Spleen (tissue), 11 donors: ENCODE measurements around the gene WRAP73. TPM values are rescaled to one million over a fixed set of nuclear protein-coding genes. Genes with fewer than 3 reads are reported as not detected.

Source experiments
- DNase-seq: peaks from one replicate; pipeline ENCODE4 v3.0.0-alpha.2; 2020
- H3K27ac ChIP-seq, 8 donors: fragments of 200-600 bp; sonication (generic) in 7 of 8; 1 replicate in 4 of 8; 2 replicates in 4 of 8; pipeline versions ENCODE4 v1.5.0 to v1.8.0; 2016 to 2021; ENCODE audit warnings: inconsistent platforms in 4 of 8, mild to moderate bottlenecking in 4 of 8, moderate library complexity in 1 of 8
- H3K27me3 ChIP-seq, 7 donors: fragments of 200-600 bp; sonication (generic) in 6 of 7; replicated peaks in 1 of 7; 1 replicate in 4 of 7; 2 replicates in 3 of 7; pipeline versions ENCODE4 v1.5.0 to v1.8.0; 2016 to 2021; ENCODE audit warnings: inconsistent platforms in 3 of 7, mild to moderate bottlenecking in 1 of 7
- H3K36me3 ChIP-seq, 6 donors: fragments of 200-600 bp; sonication (generic) in 5 of 6; 1 replicate in 4 of 6; 2 replicates in 2 of 6; pipeline versions ENCODE4 v1.5.0 to v1.8.0; 2016 to 2021; ENCODE audit warnings: inconsistent platforms in 2 of 6
- H3K4me1 ChIP-seq, 6 donors: fragments of 200-600 bp; sonication (generic) in 5 of 6; 1 replicate in 3 of 6; 2 replicates in 3 of 6; pipeline versions ENCODE4 v1.5.0 to v1.8.0; 2016 to 2021; ENCODE audit warnings: inconsistent platforms in 3 of 6
- H3K4me3 ChIP-seq, 8 donors: fragments of 200-600 bp; sonication (generic) in 7 of 8; 1 replicate in 4 of 8; 2 replicates in 4 of 8; pipeline versions ENCODE4 v1.5.0 to v1.8.0; 2016 to 2021; ENCODE audit warnings: inconsistent platforms in 4 of 8, mild to moderate bottlenecking in 4 of 8, moderate library complexity in 2 of 8
- H3K9me3 ChIP-seq, 8 donors: fragments of 200-600 bp; sonication (generic) in 7 of 8; 1 replicate in 4 of 8; 2 replicates in 4 of 8; pipeline versions ENCODE4 v1.5.0 to v1.8.0; 2016 to 2021; ENCODE audit warnings: inconsistent platforms in 4 of 8
- POLR2A ChIP-seq, 3 donors: fragments of 450-650 bp; IDR thresholded peaks; one replicate each; pipeline ENCODE4 v1.5.1; 2017; ENCODE audit warnings: antibody characterized with exemption in 3 of 3, mild to moderate bottlenecking in 1 of 3
- POLR2AphosphoS5 ChIP-seq, 3 donors: sonication (generic); formaldehyde crosslinking; IDR thresholded peaks; one replicate each; pipeline ENCODE4 v1.5.1; 2017; ENCODE audit warnings: antibody characterized with exemption in 3 of 3
- WGBS, 5 donors: extraction: QIAGEN DNeasy Blood & Tissue Kit in 3 of 5; methylation state at CpG; one replicate each; pipeline versions ENCODE4 v1.1.5 to v1.1.7; 2013 to 2018; 5-methylcytosine and 5-hydroxymethylcytosine counted together
- intact Hi-C: fragments of 100-400 bp; cut with DNase I; formaldehyde crosslinking; loops from one replicate; pipeline ENCODE4 v1.15.0; 2023; ENCODE audit warnings: low total_unique reads
- polyA plus RNA-seq, 3 donors: library from polyadenylated mRNA; stranded (reverse); fragments of 200-250 nt; gene quantifications; one replicate each; pipeline ENCODE4 v1.2.1, GENCODE V29; 2013
- total RNA-seq, 7 donors: library from RNA; depleted of rRNA in 3 of 7; stranded (reverse); fragments of >200 nt in 3 of 7; fragmentation: NEBNext Ultra II Directional in 4 of 7; extraction: Animal tissue kit (Norgen Biotek cat#: 25700) in 4 of 7; gene quantifications; one replicate each; pipeline versions ENCODE4 v1.1.0 to v1.2.1, GENCODE V29; 2016 to 2021
- TF ChIP-seq, protein P1 (sequence below), 11 experiments: fragments of 200-600 bp in 7 of 11; fragments of 450-650 bp in 4 of 11; sonication (generic) in 4 of 11; IDR thresholded peaks in 8 of 11; conservative IDR thresholded peaks in 3 of 11; 1 replicate in 7 of 11; 2 replicates in 4 of 11; pipeline versions ENCODE4 v1.4.0 to v1.8.0; 2016 to 2021; ENCODE audit warnings: antibody characterized with exemption in 11 of 11, inconsistent platforms in 4 of 11, mild to moderate bottlenecking in 1 of 11
- donor health status: healthy with polysubstance abuse.
- donor health status: DM: no; HTN: no; CAD: no; lungs with moderate emphysema.
- donor health status: DM: no; HTN: no; CAD: no.
- donor health status: Bipolar disorder and iron deficiency.
- donor health status: healthy.
- donor health status: DM: no; HTN: no; CAD: no.
- donor health status: DM: yes; HTN: yes; CAD: no.

Gene WRAP73
- total and polyA plus RNA-seq, 10 donors = 20.1 to 28.3 (median 25.3) TPM

GRCh38 chr1:3659093-3659492 is 9.2 kb upstream of the WRAP73 start:
- no peak for DNase-seq
- intact Hi-C loops = no loop called here
- WGBS, 5 donors = 80 to 93% (median 83%) methylated on average over 14 to 15 of the region's 15 CpGs
- peaks cover 0 to 52% (median 10%) of the 10 kb centered on the region in 7 donors for H3K27me3 ChIP-seq
- peaks cover 0 to 5% (median 2%) of the 10 kb centered on the region in 6 donors for H3K4me1 ChIP-seq
- H3K9me3 ChIP-seq = no peaks in the 10 kb centered on the region
- H3K36me3 ChIP-seq = no peaks in the 10 kb centered on the region
- no peak overlapping the region for H3K27ac ChIP-seq
- H3K4me3 ChIP-seq = no peak overlapping the region
- no peak for TF ChIP-seq POLR2AphosphoS5 (IDR thresholded peaks at IDR 0.05)
- TF ChIP-seq, protein P1, sequence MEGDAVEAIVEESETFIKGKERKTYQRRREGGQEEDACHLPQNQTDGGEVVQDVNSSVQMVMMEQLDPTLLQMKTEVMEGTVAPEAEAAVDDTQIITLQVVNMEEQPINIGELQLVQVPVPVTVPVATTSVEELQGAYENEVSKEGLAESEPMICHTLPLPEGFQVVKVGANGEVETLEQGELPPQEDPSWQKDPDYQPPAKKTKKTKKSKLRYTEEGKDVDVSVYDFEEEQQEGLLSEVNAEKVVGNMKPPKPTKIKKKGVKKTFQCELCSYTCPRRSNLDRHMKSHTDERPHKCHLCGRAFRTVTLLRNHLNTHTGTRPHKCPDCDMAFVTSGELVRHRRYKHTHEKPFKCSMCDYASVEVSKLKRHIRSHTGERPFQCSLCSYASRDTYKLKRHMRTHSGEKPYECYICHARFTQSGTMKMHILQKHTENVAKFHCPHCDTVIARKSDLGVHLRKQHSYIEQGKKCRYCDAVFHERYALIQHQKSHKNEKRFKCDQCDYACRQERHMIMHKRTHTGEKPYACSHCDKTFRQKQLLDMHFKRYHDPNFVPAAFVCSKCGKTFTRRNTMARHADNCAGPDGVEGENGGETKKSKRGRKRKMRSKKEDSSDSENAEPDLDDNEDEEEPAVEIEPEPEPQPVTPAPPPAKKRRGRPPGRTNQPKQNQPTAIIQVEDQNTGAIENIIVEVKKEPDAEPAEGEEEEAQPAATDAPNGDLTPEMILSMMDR (IDR thresholded peaks at IDR 0.05 in 8 of 11, conservative IDR thresholded peaks at IDR 0.05 in 3 of 11) = no peak
- no peak for TF ChIP-seq POLR2A (IDR thresholded peaks at IDR 0.05)

- Histone ChIP-seq H3K27me3 (peaks cover 0 to 60% (median 19%) of the 10 kb centered on the region in 7 donors), H3K4me1 (peaks cover 0 to 3% (median under 1%) of the 10 kb centered on the region in 6 donors), H3K27ac (no peak overlapping the region), H3K4me3 (no peak overlapping the region), H3K36me3 (no peaks in the 10 kb centered on the region), H3K9me3 (no peaks in the 10 kb centered on the region)
- TF ChIP-seq POLR2A (IDR thresholded peaks at IDR 0.05) (no peak), POLR2AphosphoS5 (IDR thresholded peaks at IDR 0.05) (no peak)
- TF ChIP-seq, protein P1 (IDR thresholded peaks at IDR 0.05 in 8 of 11, conservative IDR thresholded peaks at IDR 0.05 in 3 of 11) = no peak
- intact Hi-C loops = no loop called here
- 39 to 55% (median 51%) methylated on average over 14 of the region's 14 CpGs for WGBS, 5 donors
- peak; percentile 41 for DNase-seq
Measured at GRCh38 chr1:3658231-3658615, 8.3 kb upstream of the WRAP73 start.

DNA sequence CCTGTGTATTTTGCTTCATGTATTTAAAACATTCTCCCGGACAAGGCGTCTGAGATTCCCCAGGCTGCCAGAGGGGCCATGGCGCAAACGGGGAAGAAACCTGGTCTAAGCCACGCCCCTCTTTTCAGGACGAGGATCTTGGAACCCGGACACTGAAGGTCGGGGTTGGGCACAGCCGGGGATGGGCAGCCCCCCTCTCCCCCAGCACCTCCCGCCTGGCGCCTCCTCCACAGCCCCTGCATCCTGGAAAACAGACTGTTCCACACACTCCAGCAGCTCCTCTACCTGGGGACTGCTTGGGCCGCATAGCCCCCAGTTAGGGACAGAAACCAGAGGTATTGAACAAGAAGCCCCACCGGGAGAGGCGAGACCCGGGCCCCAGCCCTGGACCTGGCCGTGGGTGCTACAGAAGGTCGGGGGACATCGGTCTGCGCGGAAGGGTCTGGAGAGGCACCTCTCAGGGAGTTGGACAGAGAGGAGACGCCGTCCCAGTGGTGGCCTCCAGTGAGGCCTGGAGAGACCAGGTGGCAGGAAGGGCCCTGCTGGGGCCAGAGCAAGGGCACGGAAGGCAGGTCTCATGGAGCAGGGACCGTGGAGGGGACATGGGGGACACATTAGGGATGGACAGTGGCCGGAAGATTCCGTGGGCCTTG is 7.8 kb upstream of the WRAP73 start:
- Histone ChIP-seq H3K36me3 (no peaks in the 10 kb centered on the region), H3K27me3 (peaks cover 0 to 65% (median 24%) of the 10 kb centered on the region in 7 donors), H3K9me3 (no peaks in the 10 kb centered on the region), H3K4me3 (no peak overlapping the region), H3K4me1 (peaks cover 0 to 8% (median 5%) of the 10 kb centered on the region in 6 donors), H3K27ac (no peak overlapping the region)
- 80 to 86% (median 83%) methylated on average over 21 to 26 of the region's 26 CpGs for WGBS, 5 donors
- intact Hi-C loops = no loop called here
- TF ChIP-seq POLR2AphosphoS5 (IDR thresholded peaks at IDR 0.05) = no peak
- TF ChIP-seq POLR2A (IDR thresholded peaks at IDR 0.05) = no peak
- TF ChIP-seq, protein P1 (IDR thresholded peaks at IDR 0.05 in 8 of 11, conservative IDR thresholded peaks at IDR 0.05 in 3 of 11) = no peak
- DNase-seq = peak; percentile 64

- Histone ChIP-seq H3K9me3 (no peaks in the 10 kb centered on the region), H3K27ac (no peak overlapping the region), H3K4me3 (no peak overlapping the region), H3K36me3 (no peaks in the 10 kb centered on the region), H3K27me3 (peaks cover 0 to 72% (median 31%) of the 10 kb centered on the region in 7 donors), H3K4me1 (peaks cover 1 to 14% (median 11%) of the 10 kb centered on the region in 6 donors)
- WGBS, 5 donors = 64 to 72% (median 71%) methylated on average over 6 of the region's 6 CpGs
- TF ChIP-seq POLR2A (IDR thresholded peaks at IDR 0.05) (no peak), POLR2AphosphoS5 (IDR thresholded peaks at IDR 0.05) (no peak)
- TF ChIP-seq, protein P1 (IDR thresholded peaks at IDR 0.05 in 8 of 11, conservative IDR thresholded peaks at IDR 0.05 in 3 of 11) = no peak
- DNase-seq = peak; percentile 50
- intact Hi-C loops = no loop called here
Measured at GRCh38 chr1:3657096-3657475, 7.2 kb upstream of the WRAP73 start.
